DND-41 (cell line): ENCODE results near the gene SEMA4C.

Experiments
- EZH2 ChIP-seq: IDR thresholded peaks from 3 replicates; pipeline ENCODE4 v1.6.1; 2012; ENCODE audit warnings: borderline replicate concordance, low read depth, mild to moderate bottlenecking, moderate library complexity, low read length, inconsistent platforms; ENCODE audit not compliant: severe bottlenecking
- TF ChIP-seq, protein P1 (sequence below): IDR thresholded peaks from 2 replicates; pipeline ENCODE4 v1.5.1; 2012; ENCODE audit warnings: borderline replicate concordance, low read length, moderate library complexity, mild to moderate bottlenecking; ENCODE audit not compliant: poor library complexity, severe bottlenecking; ENCODE audit errors: extremely low read depth

DNA sequence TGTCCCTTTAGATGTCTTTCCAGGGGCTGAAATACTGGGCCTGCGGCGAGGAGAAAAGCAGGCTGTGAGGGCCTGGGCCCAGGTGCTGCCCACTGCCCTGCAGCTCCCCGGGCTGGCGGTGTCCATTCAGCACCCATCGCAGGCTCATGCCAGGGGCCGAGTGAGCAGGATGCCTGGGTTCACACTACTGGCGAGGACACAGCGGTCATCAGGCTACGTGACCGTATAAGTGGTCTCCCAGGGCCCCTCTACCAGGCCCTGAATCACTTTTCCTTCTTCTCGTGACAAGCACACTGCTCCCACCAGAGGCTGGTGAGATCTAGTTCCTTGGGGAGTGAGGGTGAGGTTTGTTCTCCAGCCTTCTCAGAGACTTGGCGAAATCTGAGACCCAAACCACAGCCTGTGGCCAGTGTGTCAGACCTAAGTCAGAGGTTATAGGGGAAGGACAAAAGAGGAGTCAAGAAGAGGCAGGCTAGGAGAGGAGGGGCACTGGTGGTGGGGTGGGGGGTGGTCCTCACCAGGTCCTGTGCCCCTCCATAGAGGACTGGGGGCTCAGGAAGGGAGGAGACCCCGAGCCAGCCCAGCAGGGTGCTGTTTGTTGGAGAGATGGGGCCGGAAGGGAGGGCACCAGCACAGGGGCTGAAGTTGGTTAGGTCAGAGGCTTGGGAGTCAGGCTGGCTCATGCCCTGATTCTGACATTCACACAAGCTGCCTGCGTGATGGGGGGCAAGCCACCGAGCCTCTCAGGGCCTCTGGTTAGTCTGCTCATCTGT lies 6.6 kb upstream of the SEMA4C start:
- TF ChIP-seq, protein P1, sequence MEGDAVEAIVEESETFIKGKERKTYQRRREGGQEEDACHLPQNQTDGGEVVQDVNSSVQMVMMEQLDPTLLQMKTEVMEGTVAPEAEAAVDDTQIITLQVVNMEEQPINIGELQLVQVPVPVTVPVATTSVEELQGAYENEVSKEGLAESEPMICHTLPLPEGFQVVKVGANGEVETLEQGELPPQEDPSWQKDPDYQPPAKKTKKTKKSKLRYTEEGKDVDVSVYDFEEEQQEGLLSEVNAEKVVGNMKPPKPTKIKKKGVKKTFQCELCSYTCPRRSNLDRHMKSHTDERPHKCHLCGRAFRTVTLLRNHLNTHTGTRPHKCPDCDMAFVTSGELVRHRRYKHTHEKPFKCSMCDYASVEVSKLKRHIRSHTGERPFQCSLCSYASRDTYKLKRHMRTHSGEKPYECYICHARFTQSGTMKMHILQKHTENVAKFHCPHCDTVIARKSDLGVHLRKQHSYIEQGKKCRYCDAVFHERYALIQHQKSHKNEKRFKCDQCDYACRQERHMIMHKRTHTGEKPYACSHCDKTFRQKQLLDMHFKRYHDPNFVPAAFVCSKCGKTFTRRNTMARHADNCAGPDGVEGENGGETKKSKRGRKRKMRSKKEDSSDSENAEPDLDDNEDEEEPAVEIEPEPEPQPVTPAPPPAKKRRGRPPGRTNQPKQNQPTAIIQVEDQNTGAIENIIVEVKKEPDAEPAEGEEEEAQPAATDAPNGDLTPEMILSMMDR = no peak
- TF ChIP-seq EZH2 = no peak
